ENCODE results near the gene NHERF2.
"Not testable (repeated sequence)": the region's sequence is repeated elsewhere in the genome, so short reads cannot be mapped to it uniquely, and the experiment has no call there.

The NHERF2 gene

DNA sequence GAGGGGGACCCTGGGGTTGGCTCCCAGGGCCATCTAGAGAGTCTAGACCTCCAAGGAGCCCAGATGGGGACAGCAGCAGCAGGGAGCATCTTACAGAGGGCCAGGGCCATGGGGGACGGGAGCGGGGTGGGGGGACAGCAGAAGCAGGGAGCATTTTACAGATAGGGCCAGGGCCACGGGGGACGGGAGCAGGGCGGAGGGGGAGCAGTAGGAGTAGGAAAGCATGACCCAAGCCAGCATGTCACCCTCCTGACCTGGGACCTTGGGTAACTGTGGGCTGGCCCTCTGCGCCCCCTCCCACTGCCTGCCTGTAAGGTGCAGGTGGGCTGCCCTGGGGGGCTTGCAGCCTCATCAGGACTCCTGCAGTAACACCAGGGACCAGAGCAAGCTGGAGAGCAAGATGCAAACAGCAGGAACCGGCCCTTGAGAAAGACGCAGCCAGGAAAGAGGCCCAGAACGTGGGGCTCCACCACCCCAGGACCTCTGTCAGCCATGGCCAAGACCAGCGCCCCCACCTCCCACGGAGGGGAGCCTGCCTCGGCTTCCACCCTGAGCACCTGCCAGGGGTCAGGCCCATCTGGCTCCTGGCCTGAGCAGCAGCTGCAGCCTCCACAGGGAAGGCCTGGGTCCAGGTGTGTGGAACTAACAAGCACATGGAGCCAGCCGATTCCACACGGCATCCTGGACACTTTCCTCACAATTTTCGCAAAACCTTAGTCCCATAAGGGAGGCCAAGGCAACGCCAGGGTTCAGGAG is 19.4 kb upstream of the NHERF2 start:
- no peak for DNase-seq

DNA sequence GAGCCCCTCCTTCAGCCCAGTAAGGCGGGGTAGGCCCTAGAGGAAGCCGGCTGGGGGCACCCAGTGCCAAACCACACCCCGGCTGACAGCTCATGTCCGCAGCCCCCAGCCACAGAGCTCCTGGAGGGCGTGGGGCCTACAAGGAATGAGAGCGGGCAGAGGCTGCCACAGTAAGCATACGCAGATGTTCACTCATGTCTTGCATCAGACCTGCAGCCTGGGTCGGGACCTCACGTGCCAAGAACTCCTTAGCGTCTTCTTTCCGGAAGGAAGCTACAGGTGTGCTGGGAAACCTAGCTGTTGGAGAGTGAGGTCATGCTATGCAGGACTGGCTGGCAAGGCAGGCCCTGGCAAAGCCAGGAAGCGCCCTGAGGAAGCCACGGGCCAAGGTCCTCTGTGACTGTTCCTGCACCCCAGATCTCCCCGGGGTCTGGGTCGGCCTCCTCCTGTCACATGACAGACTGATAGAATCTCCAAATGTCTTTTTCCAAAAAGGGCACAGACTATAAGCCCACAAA is 18.6 kb upstream of the NHERF2 start:
- DNase-seq, result peak; percentile 71

DNA sequence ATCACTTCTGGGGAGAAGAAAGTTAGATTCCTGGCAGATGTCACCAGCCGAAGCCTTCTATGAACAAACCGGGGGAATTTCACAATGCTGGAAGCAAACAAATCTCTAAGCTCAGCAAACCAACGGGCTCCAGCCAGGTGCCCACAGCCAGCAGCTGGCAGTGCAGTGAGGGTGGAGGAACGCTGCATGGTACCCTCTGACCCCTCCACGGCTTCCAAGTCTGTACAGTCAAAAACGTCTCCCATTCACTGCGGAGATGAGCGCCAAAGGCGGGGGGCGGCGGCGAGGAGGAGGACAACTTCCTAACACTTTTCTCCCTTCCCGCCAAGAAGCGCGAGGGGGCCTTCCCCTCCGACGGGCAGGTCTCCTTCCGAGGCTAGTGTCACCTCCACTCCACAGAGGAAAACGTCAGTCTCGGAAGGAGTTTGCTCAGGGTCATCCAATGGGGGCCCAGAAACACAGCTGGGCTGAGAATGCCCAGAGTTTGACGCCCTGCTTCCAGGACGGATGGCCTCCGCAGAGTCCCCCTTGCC is 18.0 kb upstream of the NHERF2 start:
- peak; percentile 78 for DNase-seq

DNA sequence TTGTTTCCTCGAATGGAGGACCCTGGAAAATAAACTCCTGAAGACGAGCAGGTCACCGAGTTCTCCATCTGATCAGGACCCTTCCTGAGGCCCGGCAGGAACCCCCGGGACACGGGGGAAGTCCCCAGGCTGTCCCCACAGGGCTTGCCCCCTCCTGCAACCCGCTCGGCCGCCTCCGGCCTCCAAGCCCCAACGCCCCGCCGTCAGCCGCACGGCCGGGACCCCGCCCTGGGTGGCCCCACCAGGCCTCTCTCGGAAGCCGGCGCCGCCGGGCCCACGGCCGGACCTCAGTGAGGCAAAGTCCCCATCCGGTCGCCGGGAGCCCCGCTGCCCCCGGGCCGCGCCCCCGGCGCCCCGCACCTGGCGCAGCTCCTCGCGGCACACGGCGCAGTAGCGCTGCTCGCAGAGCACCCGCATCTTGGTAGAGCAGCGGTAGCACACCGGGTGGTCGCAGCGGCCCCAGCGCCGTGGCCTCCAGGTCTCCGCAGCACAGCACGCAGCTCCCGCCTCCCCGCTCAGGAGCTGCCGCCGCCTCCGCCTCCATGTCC is 17.5 kb upstream of the NHERF2 start:
- DNase-seq, result peak; percentile 74

DNA sequence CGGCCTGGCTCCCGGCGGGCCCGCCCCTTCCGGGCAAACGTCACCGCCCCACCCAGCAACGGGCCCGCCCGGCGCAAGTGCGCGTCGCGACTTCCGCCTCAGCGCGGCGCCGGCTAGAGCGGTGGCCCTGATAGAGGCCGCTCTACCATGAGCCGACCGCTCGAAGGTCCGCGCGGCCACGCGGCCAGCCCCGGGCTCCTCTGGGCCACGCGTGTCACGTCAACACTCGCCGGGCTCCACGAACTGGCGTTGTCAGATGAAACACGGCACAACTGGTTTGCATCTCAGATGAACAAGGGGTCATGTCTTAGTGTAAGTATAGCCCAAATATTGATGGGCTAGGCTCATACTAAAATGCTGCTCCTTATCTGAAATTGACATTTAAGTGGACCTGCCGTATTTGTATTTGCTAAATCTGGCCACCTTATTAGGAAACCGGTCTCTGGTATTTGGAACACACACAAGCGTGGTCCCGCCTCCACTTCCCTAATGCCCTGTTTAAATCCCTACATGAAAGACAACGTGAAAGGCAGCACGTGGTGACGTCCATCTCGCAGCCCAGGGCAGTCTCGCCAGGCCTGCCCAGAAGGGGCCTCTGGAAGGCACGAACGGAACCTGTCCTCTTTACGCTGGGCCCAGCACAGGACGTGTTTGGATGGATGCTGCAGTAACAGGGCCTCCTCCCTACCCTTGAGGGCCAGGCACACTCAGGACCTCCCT is 16.8 kb upstream of the NHERF2 start, which contains the start of gene ZNF598:
Gene ZNF598 (minus strand): TSS at position 31 of the 720 bp plus-strand sequence.
- peak; percentile 92 for DNase-seq

DNA sequence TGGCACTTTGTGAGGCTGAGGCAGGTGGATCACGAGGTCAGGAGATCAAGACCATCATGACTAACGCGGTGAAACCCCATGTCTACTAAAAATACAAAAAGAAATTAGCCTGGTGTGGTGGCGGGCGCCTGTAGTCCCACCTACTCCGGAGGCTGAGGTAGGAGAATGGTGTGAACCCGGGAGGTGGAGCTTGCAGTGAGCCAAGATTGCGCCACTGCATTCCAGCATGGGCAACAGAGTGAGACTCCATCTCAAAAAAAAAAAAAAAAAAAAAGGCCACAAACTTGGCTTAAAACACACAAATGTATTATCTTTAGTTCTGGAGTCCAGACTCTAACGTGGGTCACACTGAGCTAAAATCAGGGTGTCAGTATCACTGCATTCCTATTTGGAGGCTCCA is 15.0 kb upstream of the NHERF2 start:
- not testable (repeated sequence) for DNase-seq

DNA sequence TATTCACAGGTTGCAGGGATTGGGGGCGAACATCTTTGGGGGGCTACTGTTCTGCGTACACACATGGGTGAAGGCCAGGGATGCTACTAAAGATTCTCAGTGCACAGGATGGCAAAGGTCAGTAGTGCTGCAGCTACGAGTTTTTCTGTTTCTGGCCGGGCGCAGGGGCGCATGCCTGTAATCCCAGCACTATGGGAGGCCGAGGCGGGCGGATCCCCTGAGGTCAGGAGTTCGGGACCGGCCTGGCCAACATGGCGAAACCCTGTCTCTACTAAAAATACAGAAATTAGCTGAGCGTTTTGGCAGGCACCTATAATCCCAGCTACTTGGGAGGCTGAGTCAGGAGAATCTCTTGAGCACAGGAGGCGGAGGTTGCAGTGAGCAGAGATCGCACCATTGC is 13.2 kb upstream of the NHERF2 start:
- DNase-seq, result no peak

DNA sequence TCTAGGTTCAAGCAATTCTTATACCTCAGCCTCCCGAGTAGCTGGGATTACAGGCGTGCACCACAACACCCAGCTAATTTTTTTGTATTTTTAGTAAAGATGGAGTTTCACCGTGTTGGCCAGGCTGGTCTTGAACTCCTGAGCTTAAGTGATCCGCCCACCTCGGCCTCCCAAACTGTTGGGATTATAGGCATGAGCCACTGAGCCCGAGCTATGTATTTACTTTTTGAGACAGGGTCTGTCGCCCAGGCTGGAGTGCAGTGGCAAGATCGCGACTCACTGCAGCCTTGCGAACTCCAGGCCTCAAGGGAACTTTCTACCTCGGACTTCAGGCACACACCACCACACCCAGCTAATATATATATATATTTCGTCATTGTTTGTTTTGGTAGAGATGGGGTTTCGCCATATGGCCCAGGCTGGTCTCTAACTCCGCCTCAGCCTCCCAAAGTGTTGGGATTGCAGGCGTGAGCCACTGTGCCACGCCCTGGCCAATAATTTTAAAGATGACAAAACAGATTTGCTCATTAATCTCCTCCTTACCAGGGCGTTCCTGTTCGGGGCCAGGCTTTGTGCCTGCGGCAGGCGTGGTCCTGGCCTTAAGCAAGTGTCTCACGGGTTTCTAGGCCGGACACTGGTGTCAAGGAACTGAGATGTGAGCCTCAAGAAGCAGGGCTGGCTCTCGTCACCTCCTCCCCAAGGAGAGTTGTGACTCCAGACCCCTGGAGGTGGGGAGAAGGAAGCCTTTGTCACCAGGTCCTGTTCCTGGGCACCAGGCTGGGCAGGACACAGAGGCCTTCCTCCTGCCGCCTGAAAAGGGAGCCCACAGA is 11.4 kb upstream of the NHERF2 start:
- no peak for DNase-seq

DNA sequence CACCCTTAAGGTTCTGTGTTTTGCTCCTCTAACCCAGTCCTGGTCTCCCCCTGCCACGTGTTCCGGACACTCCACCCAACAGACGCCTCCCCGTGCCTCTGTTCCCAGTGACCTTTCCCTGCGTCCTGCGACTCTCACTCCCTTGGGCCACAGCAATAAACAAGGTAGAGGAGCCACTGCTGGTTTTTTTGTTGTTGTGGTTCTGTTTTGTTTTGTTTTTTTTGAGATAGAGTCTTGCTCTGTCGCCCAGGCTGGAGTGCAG is 10.8 kb upstream of the NHERF2 start:
- no peak for DNase-seq

DNA sequence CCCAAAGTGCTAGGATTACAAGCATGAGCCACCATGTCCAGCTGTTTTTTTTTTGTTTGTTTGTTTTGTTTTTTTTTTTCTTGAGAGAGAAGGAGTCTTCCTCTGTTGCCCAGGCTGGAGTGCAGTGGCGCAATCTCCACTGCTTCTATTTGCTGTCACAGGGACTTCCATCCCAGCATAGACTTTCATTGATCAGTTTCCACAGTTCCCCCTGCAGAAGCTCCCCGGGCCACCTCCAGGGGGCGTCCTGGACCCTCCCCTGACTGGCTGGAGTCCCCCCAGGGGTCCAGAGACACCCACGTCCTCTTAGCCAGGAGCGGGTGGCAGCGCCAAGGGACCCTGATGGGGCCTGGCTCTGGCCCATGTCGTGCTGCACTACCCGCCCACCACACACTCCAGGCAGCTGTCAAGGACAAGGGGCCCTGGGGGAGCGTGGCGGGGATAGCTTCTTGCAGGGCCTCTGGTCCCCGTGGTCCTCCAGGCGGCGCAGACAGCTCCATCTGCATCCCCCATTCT is 10.2 kb upstream of the NHERF2 start:
- DNase-seq, result no peak

DNA sequence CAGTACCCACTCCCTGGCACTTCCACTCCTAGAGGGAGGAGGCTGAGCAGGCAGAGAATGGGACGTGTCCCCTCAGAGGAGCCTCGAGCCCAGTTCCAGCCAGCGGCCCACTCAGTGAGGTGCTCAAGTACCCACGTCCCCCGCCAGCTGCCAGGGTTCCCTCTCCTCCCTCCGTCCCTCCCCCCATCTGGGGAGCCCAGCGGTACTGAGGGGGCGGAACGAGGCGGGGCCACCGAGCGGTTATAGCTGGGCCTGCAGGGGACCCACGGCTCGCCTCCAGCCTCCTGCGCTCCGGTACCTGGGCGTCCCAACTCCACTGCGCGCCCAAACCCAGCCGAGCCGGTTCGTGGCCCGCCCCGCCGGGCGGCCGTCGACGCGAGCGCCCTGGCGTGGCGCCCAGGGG is 7.2 kb upstream of the NHERF2 start, which contains the start of gene NPW:
Gene NPW (plus strand): TSS at position 268 of the 403 bp plus-strand sequence.
- DNase-seq, result peak; percentile 78

DNA sequence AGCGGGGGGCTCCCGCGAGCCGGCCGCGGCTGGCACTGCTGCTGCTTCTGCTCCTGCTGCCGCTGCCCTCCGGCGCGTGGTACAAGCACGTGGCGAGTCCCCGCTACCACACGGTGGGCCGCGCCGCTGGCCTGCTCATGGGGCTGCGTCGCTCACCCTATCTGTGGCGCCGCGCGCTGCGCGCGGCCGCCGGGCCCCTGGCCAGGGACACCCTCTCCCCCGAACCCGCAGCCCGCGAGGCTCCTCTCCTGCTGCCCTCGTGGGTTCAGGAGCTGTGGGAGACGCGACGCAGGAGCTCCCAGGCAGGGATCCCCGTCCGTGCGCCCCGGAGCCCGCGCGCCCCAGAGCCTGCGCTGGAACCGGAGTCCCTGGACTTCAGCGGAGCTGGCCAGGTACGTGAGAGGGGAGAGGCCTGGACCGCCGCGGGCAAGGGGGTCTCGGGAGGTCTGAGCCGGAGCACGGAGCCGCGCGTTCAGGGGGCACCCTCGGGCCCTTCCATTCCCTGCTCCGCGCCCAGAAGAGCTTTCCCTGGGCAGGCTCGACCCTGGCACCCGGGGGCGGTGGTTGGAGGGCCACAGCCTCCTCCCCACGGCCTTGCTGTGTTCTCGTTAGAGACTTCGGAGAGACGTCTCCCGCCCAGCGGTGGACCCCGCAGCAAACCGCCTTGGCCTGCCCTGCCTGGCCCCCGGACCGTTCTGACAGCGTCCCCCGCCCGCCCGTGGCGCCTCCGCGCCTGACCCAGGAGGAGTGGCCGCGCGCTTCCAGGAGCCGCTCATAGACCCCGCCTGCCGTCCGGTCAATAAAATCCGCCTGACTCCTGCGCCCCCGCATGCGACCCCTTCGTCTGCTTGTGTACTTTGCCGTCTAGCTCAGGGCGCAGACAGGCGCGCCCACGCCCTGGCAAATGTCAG is 6.5 kb upstream of the NHERF2 start:
- no peak for DNase-seq

DNA sequence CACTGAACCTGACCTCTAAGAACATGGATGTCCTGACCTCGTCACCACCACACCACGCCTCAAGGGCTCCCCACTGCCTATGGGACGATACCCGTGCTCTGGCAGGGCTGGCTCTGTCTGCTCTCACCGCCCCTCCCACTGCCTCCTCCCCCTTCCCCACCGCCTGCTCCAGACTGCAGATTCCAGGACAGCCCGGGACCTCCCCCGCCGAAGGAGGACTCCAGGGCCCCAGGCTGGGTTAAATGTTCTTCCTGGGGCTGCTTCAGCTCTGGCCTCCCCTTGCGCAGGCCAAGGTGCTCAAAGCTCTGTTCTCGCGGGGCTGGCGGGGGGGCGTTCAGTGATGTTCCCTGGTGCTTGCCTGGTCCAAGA is 4.0 kb upstream of the NHERF2 start:
- DNase-seq, result no peak

DNA sequence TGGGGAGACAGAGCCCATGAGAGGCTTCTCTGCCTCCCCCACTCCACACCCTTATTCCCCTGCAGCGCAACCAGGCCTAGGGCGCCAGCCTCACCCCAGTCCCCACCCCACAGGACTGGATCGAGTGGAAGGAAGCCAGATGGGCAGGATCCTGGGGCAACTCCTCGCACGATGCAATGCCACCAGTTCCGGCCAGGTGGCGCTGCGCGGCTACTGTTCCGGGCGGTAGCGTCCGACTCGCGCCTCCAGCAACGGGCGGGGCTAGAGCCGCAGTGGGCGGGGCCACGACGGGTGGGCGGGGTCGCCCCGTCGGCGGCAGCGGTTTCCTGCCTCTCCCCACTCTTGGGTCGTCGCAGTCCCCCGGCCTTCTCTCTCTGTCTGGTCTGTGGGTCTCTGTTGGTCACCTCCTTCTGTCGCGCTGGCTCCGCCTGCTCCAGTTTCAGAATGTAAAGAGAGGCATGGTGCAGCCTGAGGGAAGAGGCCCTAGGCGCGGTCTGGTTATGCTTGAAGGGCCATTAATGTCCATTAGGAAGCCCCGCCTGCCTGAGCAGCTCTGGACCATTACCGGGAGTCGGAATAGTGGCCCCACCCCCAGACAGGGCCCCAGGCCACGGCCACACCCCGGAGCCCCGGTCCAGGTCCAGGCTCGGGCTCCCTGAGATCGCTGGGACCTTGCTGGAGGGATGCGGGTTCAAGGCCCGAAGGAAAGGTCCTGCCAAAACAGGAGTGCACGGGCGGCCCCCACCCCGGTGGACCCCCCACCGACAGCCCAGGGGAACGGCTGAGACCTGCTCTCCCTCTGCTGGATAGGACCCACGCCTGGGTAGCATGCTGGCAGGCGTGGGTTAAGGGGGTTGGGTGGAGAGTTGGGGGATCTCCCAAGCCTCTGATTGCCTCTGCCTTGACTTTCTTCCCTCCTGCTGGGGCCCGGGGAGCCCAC is 3.3 kb upstream of the NHERF2 start:
- DNase-seq, result peak; percentile 100

DNA sequence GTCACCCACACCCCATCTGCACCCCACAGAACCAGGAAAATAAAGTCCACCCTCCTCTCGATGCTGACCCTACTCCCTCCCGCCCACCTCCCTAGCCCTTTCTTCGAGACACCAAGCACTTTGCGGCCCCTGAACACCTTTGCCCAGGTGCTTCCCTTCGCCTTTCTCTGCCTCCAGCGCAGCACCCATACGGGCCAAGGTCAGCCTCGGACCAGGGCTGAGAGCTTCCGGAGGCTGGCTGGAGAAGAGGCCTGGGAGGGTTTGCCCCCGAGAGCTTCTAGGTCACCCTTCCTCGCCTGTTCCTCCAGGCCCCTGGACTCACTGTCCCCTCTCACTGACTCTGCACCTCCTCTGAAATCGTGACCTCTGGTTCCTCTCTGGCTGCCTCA is 2.7 kb upstream of the NHERF2 start:
- DNase-seq, result no peak

DNA sequence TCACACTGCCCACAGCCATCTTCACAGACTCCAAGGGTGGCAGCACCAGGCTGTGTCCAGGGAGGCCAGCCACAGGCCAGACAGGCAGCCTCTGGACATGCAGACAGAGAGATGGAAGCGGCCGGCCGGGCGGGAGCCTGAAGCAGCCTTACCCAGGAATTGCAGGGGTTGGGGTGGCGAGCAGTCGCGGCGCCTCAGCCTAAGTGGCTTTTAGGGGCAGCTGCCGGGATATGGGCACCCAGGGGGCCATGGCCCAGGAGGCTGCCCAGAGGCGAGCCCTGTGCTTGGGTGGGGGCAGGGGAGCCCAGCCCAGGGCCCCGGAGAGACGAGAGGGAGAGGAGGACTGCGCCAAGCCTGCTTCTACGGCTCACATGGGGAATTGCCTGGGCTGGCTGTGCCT is 1.5 kb upstream of the NHERF2 start:
- DNase-seq, result no peak

DNA sequence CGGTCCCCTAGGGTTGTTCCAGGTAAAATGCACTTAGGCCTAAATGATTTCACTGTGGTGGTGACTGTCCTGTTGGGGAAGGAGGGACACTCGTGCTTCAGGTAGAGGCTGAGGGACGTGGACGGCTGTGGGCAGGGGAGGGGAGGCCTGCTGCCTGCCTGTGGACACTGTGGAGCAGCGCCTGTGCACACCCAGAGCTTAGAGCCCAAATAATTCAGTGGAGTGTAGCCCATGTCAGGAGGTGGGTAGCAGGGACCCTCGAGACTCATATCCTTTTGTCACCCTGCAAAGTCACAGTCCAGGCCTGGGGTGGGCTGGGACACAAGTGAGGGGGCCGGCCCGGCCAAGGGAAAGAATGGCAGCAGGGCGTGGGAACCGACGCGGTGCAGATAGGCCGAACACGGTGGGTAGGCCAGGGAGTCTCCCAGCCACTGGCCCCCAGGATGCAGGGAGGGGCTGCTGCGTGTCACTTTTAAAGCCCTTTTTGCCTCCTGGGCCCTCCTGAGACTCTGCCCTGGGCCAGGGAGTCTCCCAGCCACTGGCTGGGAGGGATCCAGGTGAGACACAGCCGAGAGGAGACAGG is 733 bp upstream of the NHERF2 start:
- DNase-seq, result no peak

DNA sequence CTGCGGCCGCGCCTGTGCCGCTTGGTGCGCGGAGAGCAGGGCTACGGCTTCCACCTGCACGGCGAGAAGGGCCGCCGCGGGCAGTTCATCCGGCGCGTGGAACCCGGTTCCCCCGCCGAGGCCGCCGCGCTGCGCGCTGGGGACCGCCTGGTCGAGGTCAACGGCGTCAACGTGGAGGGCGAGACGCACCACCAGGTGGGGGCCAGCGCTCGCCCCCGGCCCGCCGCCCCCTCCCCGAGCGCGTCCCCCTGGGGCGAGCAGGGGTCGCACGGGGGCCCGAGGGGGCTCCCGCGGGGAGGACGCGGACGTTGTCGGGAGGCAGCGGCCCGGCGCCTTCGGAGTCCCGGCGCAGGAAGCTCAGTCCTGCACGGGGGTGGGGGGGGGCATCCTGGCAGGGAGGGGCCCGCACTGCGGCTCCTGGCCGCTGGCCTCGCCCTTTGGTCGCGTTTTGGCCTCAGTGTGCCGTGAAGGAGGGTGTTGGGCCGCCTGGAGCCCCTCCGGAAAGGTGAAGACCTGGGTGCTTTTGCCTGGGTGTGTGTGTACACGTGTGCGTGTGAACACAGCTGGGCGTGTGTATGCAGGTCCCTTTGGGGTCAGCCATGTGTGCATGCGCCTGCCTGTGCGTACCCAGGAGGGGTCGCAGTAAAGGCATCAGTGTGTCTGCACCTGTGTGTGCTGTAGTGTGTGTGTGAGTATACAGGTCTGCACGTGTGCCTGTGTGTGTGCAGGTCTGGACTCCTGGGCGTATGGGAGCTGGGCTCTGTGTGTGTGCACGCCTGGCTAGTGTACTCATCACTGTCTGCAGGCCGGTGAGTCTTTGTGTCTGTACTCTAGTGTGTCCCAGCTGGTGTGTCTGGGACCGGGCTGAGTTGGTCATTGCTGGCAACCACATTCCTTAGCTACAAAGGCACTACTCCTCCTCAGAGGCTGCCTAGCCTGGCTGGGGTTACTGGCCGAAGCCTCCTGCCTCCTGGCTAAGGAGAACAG is 615 bp downstream of the NHERF2 start:
- peak; percentile 72 for DNase-seq

DNA sequence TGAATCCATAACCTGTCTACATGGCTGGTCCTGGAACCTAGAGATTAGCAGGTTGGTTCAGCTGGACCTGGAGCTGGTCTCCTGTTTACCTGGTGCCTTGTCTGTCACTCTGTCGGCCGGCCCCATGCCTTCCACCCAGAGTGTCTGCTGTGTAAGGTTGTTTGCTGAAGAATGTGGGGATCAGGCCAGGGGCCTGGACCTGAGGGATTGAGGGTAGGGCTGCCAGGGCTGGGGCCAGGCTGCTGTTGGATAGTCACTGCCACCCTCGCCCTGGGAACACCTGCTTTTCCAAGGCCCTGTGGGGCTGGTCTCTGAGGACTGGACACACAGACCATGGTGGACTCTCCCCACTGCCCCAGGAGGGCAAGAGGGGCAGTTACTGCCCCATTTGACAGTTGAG is 1.4 kb downstream of the NHERF2 start:
- no peak for DNase-seq

Data from activated CD8-positive, alpha-beta memory T cell treated with anti-CD3 and anti-CD28 coated beads for 24 hours (primary cell).